SK-N-SH treated with all-trans-retinoic acid at 6 μM for 48 hours (cell line): ENCODE data around the gene PROK2.

Experiments used
- ATAC-seq: fragments of 200-7000 bp; cut with Tn5 transposase; 3 replicates; pipeline ENCODE4 v1.9.1; 2020; ENCODE audit warnings: mild to moderate bottlenecking, moderate library complexity
- BACH2 ChIP-seq: fragments of 250-450 bp; sonication (Bioruptor Pico); IDR thresholded peaks from 2 replicates; pipeline ENCODE4 v1.9.0; 2021; ENCODE audit warnings: mild to moderate bottlenecking, borderline replicate concordance
- CREB5 ChIP-seq: fragments of 250-450 bp; sonication (Bioruptor Pico); IDR thresholded peaks from 2 replicates; pipeline ENCODE4 v1.5.1; 2020; ENCODE audit warnings: low read depth, mild to moderate bottlenecking, moderate library complexity
- CSDC2 ChIP-seq: fragments of 250-450 bp; sonication (Bioruptor Pico); IDR thresholded peaks from 2 replicates; pipeline ENCODE4 v1.5.0; 2020; ENCODE audit warnings: mild to moderate bottlenecking, moderate library complexity
- ESRRG ChIP-seq: fragments of 250-450 bp; sonication (Bioruptor Pico); IDR thresholded peaks from 2 replicates; pipeline ENCODE4 v1.6.1; 2021; ENCODE audit warnings: mild to moderate bottlenecking
- GLIS3 ChIP-seq: fragments of 250-450 bp; sonication (Bioruptor Pico); IDR thresholded peaks from 2 replicates; pipeline ENCODE4 v1.5.0; 2020; ENCODE audit warnings: mild to moderate bottlenecking, moderate library complexity
- OSR1 ChIP-seq: fragments of 250-450 bp; sonication (Bioruptor Pico); IDR thresholded peaks from 2 replicates; pipeline ENCODE4 v1.8.0; 2022; ENCODE audit warnings: moderate library complexity, mild to moderate bottlenecking, inconsistent platforms
- PPARA ChIP-seq: fragments of 250-450 bp; sonication (Bioruptor Pico); IDR thresholded peaks from 2 replicates; pipeline ENCODE4 v1.5.0; 2020; ENCODE audit warnings: mild to moderate bottlenecking, borderline replicate concordance
- SNAI2 ChIP-seq: fragments of 250-450 bp; sonication (Bioruptor Pico); IDR thresholded peaks from 2 replicates; pipeline ENCODE4 v1.5.0; 2020; ENCODE audit warnings: mild to moderate bottlenecking, moderate library complexity
- TCF4 ChIP-seq: fragments of 250-450 bp; sonication (Bioruptor Pico); IDR thresholded peaks from 2 replicates; pipeline ENCODE4 v1.8.0; 2021; ENCODE audit warnings: mild to moderate bottlenecking, moderate library complexity, borderline replicate concordance
- TOX ChIP-seq: fragments of 250-450 bp; sonication (Bioruptor Pico); IDR thresholded peaks from 2 replicates; pipeline ENCODE4 v1.8.0; 2021; ENCODE audit warnings: mild to moderate bottlenecking, moderate library complexity, borderline replicate concordance
- ZC3H10 ChIP-seq: fragments of 250-450 bp; sonication (Bioruptor Pico); IDR thresholded peaks from 2 replicates; pipeline ENCODE4 v1.5.1; 2021; ENCODE audit warnings: mild to moderate bottlenecking, moderate library complexity
- ZFP3 ChIP-seq: fragments of 250-450 bp; sonication (Bioruptor Pico); IDR thresholded peaks from 2 replicates; pipeline ENCODE4 v1.5.0; 2020; ENCODE audit warnings: mild to moderate bottlenecking, moderate library complexity
- ZFP30 ChIP-seq: fragments of 450-650 bp; formaldehyde crosslinking; IDR thresholded peaks from 2 replicates; pipeline ENCODE4 v1.5.0; 2022; ENCODE audit warnings: mild to moderate bottlenecking, moderate library complexity
- ZNF565 ChIP-seq: fragments of 450-650 bp; formaldehyde crosslinking; conservative IDR thresholded peaks from 2 replicates; pipeline ENCODE4 v1.5.0; 2020; ENCODE audit warnings: low read depth, mild to moderate bottlenecking, moderate library complexity
- ZNF70 ChIP-seq: fragments of 450-650 bp; formaldehyde crosslinking; IDR thresholded peaks from 2 replicates; pipeline ENCODE4 v1.5.0; 2020; ENCODE audit warnings: mild to moderate bottlenecking, moderate library complexity
- TF ChIP-seq, protein P1 (sequence below): fragments of 250-450 bp; sonication (Bioruptor Pico); IDR thresholded peaks from 2 replicates; pipeline ENCODE4 v1.8.0; 2020; ENCODE audit warnings: mild to moderate bottlenecking, moderate library complexity, borderline replicate concordance
- TF ChIP-seq, protein P2 (sequence below): fragments of 250-450 bp; sonication (Bioruptor Pico); IDR thresholded peaks from 2 replicates; pipeline ENCODE4 v1.8.0; 2021; ENCODE audit warnings: low read depth, mild to moderate bottlenecking, moderate library complexity, borderline replicate concordance

Gene PROK2

GRCh38 chr3:71724584-71725270, 60.2 kb downstream of the PROK2 start (continued):
- no peak for TF ChIP-seq ESRRG

- no peak for ATAC-seq
- TF ChIP-seq ZC3H10 (CRISPR knock-in tag) = no peak
- no peak for TF ChIP-seq CSDC2 (CRISPR knock-in tag)
- TF ChIP-seq ZNF70 (CRISPR knock-in tag) = no peak
- no peak for TF ChIP-seq CREB5 (CRISPR knock-in tag)
Observed at GRCh38 chr3:71724171-71724453, 60.8 kb downstream of the PROK2 start.

DNA sequence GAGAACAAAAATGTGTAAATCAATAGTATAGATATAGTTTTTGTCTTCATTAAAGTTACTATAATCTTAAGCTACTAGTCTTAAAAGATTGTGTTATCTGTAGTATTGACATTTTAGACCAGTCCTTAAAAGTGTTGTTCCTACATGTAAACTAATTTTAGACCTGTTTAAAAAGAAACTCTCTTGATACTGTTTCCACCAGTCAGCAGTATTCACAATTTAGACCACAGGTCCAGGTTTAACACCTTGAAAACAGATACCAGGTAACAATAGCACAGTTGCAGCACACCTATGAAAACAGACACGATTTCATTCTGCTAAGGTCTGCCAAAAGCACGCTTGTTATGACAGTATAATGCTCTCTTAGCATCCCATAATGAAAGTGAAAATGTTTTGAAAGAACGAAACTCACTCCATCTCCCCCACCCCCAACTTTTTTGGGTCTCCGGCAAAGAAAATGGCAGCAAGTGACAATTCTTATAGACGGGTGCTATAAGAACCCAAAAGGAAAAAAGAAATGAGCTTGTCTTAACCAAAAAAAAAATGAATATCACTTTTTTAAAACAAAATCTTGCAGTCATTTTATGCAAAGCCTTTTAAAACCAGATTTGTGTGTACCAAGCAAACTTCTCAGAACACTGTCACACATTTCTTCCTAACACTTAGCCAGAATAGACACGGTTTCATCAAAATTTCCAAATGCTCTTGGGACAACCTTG, 61.3 kb downstream of the PROK2 start:
- no peak for ATAC-seq
- TF ChIP-seq GLIS3 = no peak
- TF ChIP-seq TCF4 (CRISPR knock-in tag) = no peak
- no peak for TF ChIP-seq ESRRG
- TF ChIP-seq ZFP30 (CRISPR knock-in tag) = no peak
- no peak for TF ChIP-seq CSDC2 (CRISPR knock-in tag)
- no peak for TF ChIP-seq PPARA (CRISPR knock-in tag)

DNA sequence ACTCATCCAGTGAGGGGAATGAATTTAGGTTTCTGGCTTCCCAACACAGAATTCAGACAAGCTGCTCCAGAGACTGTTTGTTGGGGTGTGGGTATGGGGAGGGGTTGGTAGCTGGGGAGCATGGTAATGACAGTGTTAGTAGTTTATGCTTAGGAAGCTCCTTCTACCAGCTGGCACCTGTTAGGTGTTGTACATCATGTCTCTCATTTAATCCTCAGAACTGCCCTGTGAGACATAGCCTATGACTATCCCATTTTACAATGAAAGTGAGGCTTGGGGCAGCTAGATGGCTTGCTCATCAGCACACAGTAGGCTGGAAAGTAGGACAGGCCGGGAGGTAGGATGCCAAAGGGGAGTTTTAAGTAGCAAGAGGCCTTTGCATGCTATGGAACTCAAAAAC, 62.3 kb downstream of the PROK2 start:
- TF ChIP-seq ZC3H10 (CRISPR knock-in tag) (no peak), ZNF565 (CRISPR knock-in tag) (no peak), ZNF70 (CRISPR knock-in tag) (no peak), CREB5 (CRISPR knock-in tag) (no peak), SNAI2 (no peak), CSDC2 (CRISPR knock-in tag) (no peak), ZFP3 (CRISPR knock-in tag) (no peak), TOX (CRISPR knock-in tag) (no peak), BACH2 (CRISPR knock-in tag) (no peak), TCF4 (CRISPR knock-in tag) (no peak), OSR1 (CRISPR knock-in tag) (no peak)
- TF ChIP-seq, protein P1, sequence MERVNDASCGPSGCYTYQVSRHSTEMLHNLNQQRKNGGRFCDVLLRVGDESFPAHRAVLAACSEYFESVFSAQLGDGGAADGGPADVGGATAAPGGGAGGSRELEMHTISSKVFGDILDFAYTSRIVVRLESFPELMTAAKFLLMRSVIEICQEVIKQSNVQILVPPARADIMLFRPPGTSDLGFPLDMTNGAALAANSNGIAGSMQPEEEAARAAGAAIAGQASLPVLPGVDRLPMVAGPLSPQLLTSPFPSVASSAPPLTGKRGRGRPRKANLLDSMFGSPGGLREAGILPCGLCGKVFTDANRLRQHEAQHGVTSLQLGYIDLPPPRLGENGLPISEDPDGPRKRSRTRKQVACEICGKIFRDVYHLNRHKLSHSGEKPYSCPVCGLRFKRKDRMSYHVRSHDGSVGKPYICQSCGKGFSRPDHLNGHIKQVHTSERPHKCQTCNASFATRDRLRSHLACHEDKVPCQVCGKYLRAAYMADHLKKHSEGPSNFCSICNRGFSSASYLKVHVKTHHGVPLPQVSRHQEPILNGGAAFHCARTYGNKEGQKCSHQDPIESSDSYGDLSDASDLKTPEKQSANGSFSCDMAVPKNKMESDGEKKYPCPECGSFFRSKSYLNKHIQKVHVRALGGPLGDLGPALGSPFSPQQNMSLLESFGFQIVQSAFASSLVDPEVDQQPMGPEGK = no peak
- TF ChIP-seq, protein P2, sequence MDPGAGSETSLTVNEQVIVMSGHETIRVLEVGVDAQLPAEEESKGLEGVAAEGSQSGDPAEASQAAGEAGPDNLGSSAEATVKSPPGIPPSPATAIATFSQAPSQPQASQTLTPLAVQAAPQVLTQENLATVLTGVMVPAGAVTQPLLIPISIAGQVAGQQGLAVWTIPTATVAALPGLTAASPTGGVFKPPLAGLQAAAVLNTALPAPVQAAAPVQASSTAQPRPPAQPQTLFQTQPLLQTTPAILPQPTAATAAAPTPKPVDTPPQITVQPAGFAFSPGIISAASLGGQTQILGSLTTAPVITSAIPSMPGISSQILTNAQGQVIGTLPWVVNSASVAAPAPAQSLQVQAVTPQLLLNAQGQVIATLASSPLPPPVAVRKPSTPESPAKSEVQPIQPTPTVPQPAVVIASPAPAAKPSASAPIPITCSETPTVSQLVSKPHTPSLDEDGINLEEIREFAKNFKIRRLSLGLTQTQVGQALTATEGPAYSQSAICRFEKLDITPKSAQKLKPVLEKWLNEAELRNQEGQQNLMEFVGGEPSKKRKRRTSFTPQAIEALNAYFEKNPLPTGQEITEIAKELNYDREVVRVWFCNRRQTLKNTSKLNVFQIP (CRISPR knock-in tag) = no peak
- TF ChIP-seq, all 23 proteins: peak for 0

More for the DNA sequence above, 62.3 kb downstream of the PROK2 start:
- ATAC-seq = no peak
